Measurements from ENCODE around the gene FAM151A.

The FAM151A gene

GRCh38 chr1:54607821-54608565 is 15.3 kb downstream of the FAM151A start:
- TF ChIP-seq MYC (IDR thresholded peaks at IDR 0.05; ENCODE audit: low read depth, low read length) (no peak), MAX (IDR thresholded peaks at IDR 0.05; ENCODE audit: low read depth, low read length) (no peak), POLR2A (IDR thresholded peaks at IDR 0.05; ENCODE audit: extremely low read depth, insufficient read length) (no peak), CTCF (IDR thresholded peaks at IDR 0.05; ENCODE audit: low read depth, low read length) (no peak)
- no peak overlapping the region for H3K4me3 ChIP-seq (ENCODE audit: low read depth, low read length)
- DNase-seq (ENCODE audit: low read depth), result no peak

- no peak for TF ChIP-seq MYC (IDR thresholded peaks at IDR 0.05; ENCODE audit: low read depth, low read length)
- TF ChIP-seq POLR2A (IDR thresholded peaks at IDR 0.05; ENCODE audit: extremely low read depth, insufficient read length), result no peak
- no peak for TF ChIP-seq MAX (IDR thresholded peaks at IDR 0.05; ENCODE audit: low read depth, low read length)
- no peak for TF ChIP-seq CTCF (IDR thresholded peaks at IDR 0.05; ENCODE audit: low read depth, low read length)
- H3K4me3 ChIP-seq (ENCODE audit: low read depth, low read length), result no peak overlapping the region
- DNase-seq (ENCODE audit: low read depth), result no peak
Observed at GRCh38 chr1:54606990-54607325, 16.4 kb downstream of the FAM151A start.

- H3K4me3 ChIP-seq (ENCODE audit: low read depth, low read length), result no peak overlapping the region
- TF ChIP-seq CTCF (IDR thresholded peaks at IDR 0.05; ENCODE audit: low read depth, low read length) (no peak), MAX (IDR thresholded peaks at IDR 0.05; ENCODE audit: low read depth, low read length) (0 out of 2 replicates have a peak, but pooled peaks have one; percentile 31)
- no peak for DNase-seq (ENCODE audit: low read depth)
Observed at GRCh38 chr1:54606096-54606989, 17.0 kb downstream of the FAM151A start.

- TF ChIP-seq CTCF (IDR thresholded peaks at IDR 0.05; ENCODE audit: low read depth, low read length) (no peak), MYC (IDR thresholded peaks at IDR 0.05; ENCODE audit: low read depth, low read length) (peak; percentile 45), MAX (IDR thresholded peaks at IDR 0.05; ENCODE audit: low read depth, low read length) (peak; percentile 60), POLR2A (IDR thresholded peaks at IDR 0.05; ENCODE audit: extremely low read depth, insufficient read length) (no peak)
- DNase-seq (ENCODE audit: low read depth), result peak; percentile 67
- no peak overlapping the region for H3K4me3 ChIP-seq (ENCODE audit: low read depth, low read length)
Observed at GRCh38 chr1:54604572-54605370, 18.6 kb downstream of the FAM151A start.

GRCh38 chr1:54604051-54604450 is 19.3 kb downstream of the FAM151A start:
- DNase-seq (ENCODE audit: low read depth), result no peak
- TF ChIP-seq CTCF (IDR thresholded peaks at IDR 0.05; ENCODE audit: low read depth, low read length) (no peak), MAX (IDR thresholded peaks at IDR 0.05; ENCODE audit: low read depth, low read length) (no peak), POLR2A (IDR thresholded peaks at IDR 0.05; ENCODE audit: extremely low read depth, insufficient read length) (no peak), MYC (IDR thresholded peaks at IDR 0.05; ENCODE audit: low read depth, low read length) (no peak)
- no peak overlapping the region for H3K4me3 ChIP-seq (ENCODE audit: low read depth, low read length)
